GM19372 (cell line): ENCODE results near the gene SIK3.

Experiments
- ATAC-seq: cut with Tn5 transposase; IDR thresholded peaks from one replicate; pipeline ENCODE4 v1.9.1; 2021; ENCODE audit warnings: mild to moderate bottlenecking, low read depth, moderate library complexity; ENCODE audit not compliant: unreplicated experiment

Gene SIK3

GRCh38 chr11:116976941-116977570, 121.2 kb downstream of the SIK3 start:
- ATAC-seq, result no peak

- no peak for ATAC-seq
Observed at GRCh38 chr11:116975661-116976060, 122.6 kb downstream of the SIK3 start.

GRCh38 chr11:116973270-116973669, 125.0 kb downstream of the SIK3 start:
- ATAC-seq, result no peak

- no peak for ATAC-seq
Observed at GRCh38 chr11:116972691-116973090, 125.5 kb downstream of the SIK3 start.

- ATAC-seq, result no peak
Observed at GRCh38 chr11:116970485-116971292, 127.5 kb downstream of the SIK3 start.

GRCh38 chr11:116969694-116970093, 128.5 kb downstream of the SIK3 start:
- ATAC-seq, result no peak

- no peak for ATAC-seq
Observed at GRCh38 chr11:116964269-116964668, 134.0 kb downstream of the SIK3 start.

GRCh38 chr11:116963813-116964212, 134.4 kb downstream of the SIK3 start:
- ATAC-seq, result no peak

- ATAC-seq, result no peak
Observed at GRCh38 chr11:116962108-116962507, 136.1 kb downstream of the SIK3 start.

GRCh38 chr11:116960930-116961329, 137.3 kb downstream of the SIK3 start:
- ATAC-seq, result no peak

- ATAC-seq, result no peak
Observed at GRCh38 chr11:116958246-116958645, 140.0 kb downstream of the SIK3 start.

GRCh38 chr11:116955949-116956348, 142.3 kb downstream of the SIK3 start:
- ATAC-seq, result no peak

GRCh38 chr11:116955548-116955947, 142.7 kb downstream of the SIK3 start:
- no peak for ATAC-seq

GRCh38 chr11:116953530-116954285, 144.5 kb downstream of the SIK3 start:
- ATAC-seq, result no peak

GRCh38 chr11:116951762-116952161, 146.5 kb downstream of the SIK3 start:
- no peak for ATAC-seq

- ATAC-seq, result no peak
Observed at GRCh38 chr11:116950210-116950609, 148.0 kb downstream of the SIK3 start.

GRCh38 chr11:116948391-116948790, 149.8 kb downstream of the SIK3 start:
- ATAC-seq, result no peak

- ATAC-seq, result no peak
Observed at GRCh38 chr11:116946414-116946813, 151.8 kb downstream of the SIK3 start.

- no peak for ATAC-seq
Observed at GRCh38 chr11:116939499-116939898, 158.7 kb downstream of the SIK3 start.

GRCh38 chr11:116938471-116939070, 159.7 kb downstream of the SIK3 start:
- no peak for ATAC-seq
